Measurements from ENCODE around the gene FILIP1L.

DNA sequence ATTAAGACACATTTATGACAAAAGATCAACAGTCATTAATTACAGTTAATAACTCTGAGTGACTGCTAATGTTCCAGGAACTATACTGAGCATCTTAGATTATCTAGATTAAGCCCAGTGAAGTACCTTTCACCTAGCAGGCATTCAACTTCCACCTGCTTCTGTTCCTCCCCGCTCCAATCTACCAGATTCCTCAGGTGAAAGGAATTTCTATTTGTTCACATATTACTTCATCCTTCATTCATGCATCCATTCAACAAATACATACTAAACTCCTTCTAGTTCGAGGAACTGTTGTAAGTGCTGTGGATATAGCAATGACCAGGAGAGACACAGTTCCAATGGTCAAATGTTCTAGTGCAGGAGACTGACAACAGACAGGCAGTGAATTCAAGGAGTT, 139.3 kb downstream of the FILIP1L start:
- TF ChIP-seq, protein P1, sequence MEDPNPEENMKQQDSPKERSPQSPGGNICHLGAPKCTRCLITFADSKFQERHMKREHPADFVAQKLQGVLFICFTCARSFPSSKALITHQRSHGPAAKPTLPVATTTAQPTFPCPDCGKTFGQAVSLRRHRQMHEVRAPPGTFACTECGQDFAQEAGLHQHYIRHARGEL (CRISPR knock-in tag; IDR thresholded peaks at IDR 0.05), result no peak
- TF ChIP-seq TAF1 (CRISPR knock-in tag; IDR thresholded peaks at IDR 0.05) (no peak), KLF9 (CRISPR knock-in tag; IDR thresholded peaks at IDR 0.05; ENCODE audit: low read depth) (no peak), FOXA1 (IDR thresholded peaks at IDR 0.05) (no peak), FOXA1 (CRISPR knock-in tag; IDR thresholded peaks at IDR 0.05) (no peak), FOSL1 (CRISPR knock-in tag; IDR thresholded peaks at IDR 0.05; ENCODE audit: borderline replicate concordance) (no peak), WIZ (CRISPR knock-in tag; IDR thresholded peaks at IDR 0.05) (no peak)
- TF ChIP-seq, protein P2, sequence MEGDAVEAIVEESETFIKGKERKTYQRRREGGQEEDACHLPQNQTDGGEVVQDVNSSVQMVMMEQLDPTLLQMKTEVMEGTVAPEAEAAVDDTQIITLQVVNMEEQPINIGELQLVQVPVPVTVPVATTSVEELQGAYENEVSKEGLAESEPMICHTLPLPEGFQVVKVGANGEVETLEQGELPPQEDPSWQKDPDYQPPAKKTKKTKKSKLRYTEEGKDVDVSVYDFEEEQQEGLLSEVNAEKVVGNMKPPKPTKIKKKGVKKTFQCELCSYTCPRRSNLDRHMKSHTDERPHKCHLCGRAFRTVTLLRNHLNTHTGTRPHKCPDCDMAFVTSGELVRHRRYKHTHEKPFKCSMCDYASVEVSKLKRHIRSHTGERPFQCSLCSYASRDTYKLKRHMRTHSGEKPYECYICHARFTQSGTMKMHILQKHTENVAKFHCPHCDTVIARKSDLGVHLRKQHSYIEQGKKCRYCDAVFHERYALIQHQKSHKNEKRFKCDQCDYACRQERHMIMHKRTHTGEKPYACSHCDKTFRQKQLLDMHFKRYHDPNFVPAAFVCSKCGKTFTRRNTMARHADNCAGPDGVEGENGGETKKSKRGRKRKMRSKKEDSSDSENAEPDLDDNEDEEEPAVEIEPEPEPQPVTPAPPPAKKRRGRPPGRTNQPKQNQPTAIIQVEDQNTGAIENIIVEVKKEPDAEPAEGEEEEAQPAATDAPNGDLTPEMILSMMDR (CRISPR knock-in tag; IDR thresholded peaks at IDR 0.05), result no peak
- TF ChIP-seq, protein P3, sequence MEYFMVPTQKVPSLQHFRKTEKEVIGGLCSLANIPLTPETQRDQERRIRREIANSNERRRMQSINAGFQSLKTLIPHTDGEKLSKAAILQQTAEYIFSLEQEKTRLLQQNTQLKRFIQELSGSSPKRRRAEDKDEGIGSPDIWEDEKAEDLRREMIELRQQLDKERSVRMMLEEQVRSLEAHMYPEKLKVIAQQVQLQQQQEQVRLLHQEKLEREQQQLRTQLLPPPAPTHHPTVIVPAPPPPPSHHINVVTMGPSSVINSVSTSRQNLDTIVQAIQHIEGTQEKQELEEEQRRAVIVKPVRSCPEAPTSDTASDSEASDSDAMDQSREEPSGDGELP (IDR thresholded peaks at IDR 0.05; ENCODE audit: borderline replicate concordance, low read depth), result no peak

Data from HepG2 (cell line).